ENCODE measurements around the gene RPS6KA2. TPM values are rescaled to one million over a fixed set of nuclear protein-coding genes. Genes with fewer than 3 reads are reported as not detected.

The RPS6KA2 gene
- total RNA-seq, 3 donors from 2014 or later, result 8.6 to 21.3 (median 18.7) TPM

- DNase-seq (peak in 2 of 3 donors; percentile 11 to 36), ATAC-seq (peak; percentile 55)
- Histone ChIP-seq H3K9me3 (no peaks in the 10 kb centered on the region), H3K4me1 (ENCODE audit: low read depth) (no peaks in the 10 kb centered on the region), H3K36me3 (ENCODE audit: low read depth) (no peaks in the 10 kb centered on the region), H3K4me3 (no peak overlapping the region)
- no peak for TF ChIP-seq CTCF (IDR thresholded peaks at IDR 0.05)
- intact Hi-C loops (cut with DNase I, micrococcal nuclease), result no loop called here
These were observed 28.5 kb downstream of the RPS6KA2 start for GRCh38 chr6:166598441-166599138.

- DNase-seq (no peak), ATAC-seq (no peak)
- intact Hi-C loops (cut with DNase I, micrococcal nuclease), result no loop called here
These were observed 29.2 kb downstream of the RPS6KA2 start for GRCh38 chr6:166597711-166598440.

GRCh38 chr6:166596776-166597507 is 30.1 kb downstream of the RPS6KA2 start:
- H3K4me3 ChIP-seq, result no peak overlapping the region
- TF ChIP-seq CTCF (IDR thresholded peaks at IDR 0.05), result no peak
- H3K9me3 ChIP-seq, result no peaks in the 10 kb centered on the region
- no peaks in the 10 kb centered on the region for H3K36me3 ChIP-seq (ENCODE audit: low read depth)
- ATAC-seq (no peak), DNase-seq (peak in 1 of 3 donors; percentile 6)
- no peaks in the 10 kb centered on the region for H3K4me1 ChIP-seq (ENCODE audit: low read depth)
- intact Hi-C loops (cut with DNase I, micrococcal nuclease), result no loop called here

More at GRCh38 chr6:166597711-166598440, 29.2 kb downstream of the RPS6KA2 start:
- TF ChIP-seq CTCF (IDR thresholded peaks at IDR 0.05), result no peak
- Histone ChIP-seq H3K4me3 (no peak overlapping the region), H3K4me1 (ENCODE audit: low read depth) (no peaks in the 10 kb centered on the region), H3K9me3 (no peaks in the 10 kb centered on the region), H3K36me3 (ENCODE audit: low read depth) (no peaks in the 10 kb centered on the region)

- DNase-seq, result peak in 1 of 3 donors; percentile 6
- Histone ChIP-seq H3K4me3 (no peak overlapping the region), H3K9me3 (no peaks in the 10 kb centered on the region), H3K36me3 (ENCODE audit: low read depth) (no peaks in the 10 kb centered on the region), H3K4me1 (ENCODE audit: low read depth) (no peaks in the 10 kb centered on the region)
- no peak for TF ChIP-seq CTCF (IDR thresholded peaks at IDR 0.05)
- intact Hi-C loops (cut with DNase I, micrococcal nuclease), result no loop called here
- peak; percentile 40 for ATAC-seq
These were observed 31.1 kb downstream of the RPS6KA2 start for GRCh38 chr6:166595949-166596348.

- Histone ChIP-seq H3K4me3 (no peak overlapping the region), H3K4me1 (ENCODE audit: low read depth) (no peaks in the 10 kb centered on the region), H3K36me3 (ENCODE audit: low read depth) (no peaks in the 10 kb centered on the region), H3K9me3 (no peaks in the 10 kb centered on the region)
- intact Hi-C loops (cut with DNase I, micrococcal nuclease), result no loop called here
- DNase-seq (no peak), ATAC-seq (no peak)
- no peak for TF ChIP-seq CTCF (IDR thresholded peaks at IDR 0.05)
These were observed 31.8 kb downstream of the RPS6KA2 start for GRCh38 chr6:166595061-166595780.

Data from mucosa of descending colon (tissue), 3 donors.